Stimulated activated CD4-positive, alpha-beta T cell treated with anti-CD3 and anti-CD28 coated beads, Interleukin-1b, Interleukin-23, amount 100 ng/mL, for 24 hours (primary cell): Measurements from ENCODE around the gene ANKRD40CL.

ENCODE experiments used
- DNase-seq, 4 experiments: peaks; one replicate each; pipeline ENCODE4 v3.0.0-alpha.2; 2020; ENCODE audit warnings: low read depth in 4 of 4, low spot score in 1 of 4

Gene ANKRD40CL

GRCh38 chr17:50719144-50719923 lies 48.0 kb downstream of the ANKRD40CL start, which contains the start of gene LUC7L3:
Gene LUC7L3, plus strand, starts transcription at chr17:50719603. Its CDS starts 130 bp downstream, at chr17:50719733.
- DNase-seq, result peak; percentile 77 to 89 (median 87)

- DNase-seq, result no peak
Measured at GRCh38 chr17:50715471-50715870, 51.8 kb downstream of the ANKRD40CL start.

- DNase-seq, result no peak
Measured at GRCh38 chr17:50712641-50713040, 54.7 kb downstream of the ANKRD40CL start.
